ENCODE results near the gene KRT31.
"Not testable (repeated sequence)": the region's sequence is repeated elsewhere in the genome, so short reads cannot be mapped to it uniquely, and the experiment has no call there.

DNA sequence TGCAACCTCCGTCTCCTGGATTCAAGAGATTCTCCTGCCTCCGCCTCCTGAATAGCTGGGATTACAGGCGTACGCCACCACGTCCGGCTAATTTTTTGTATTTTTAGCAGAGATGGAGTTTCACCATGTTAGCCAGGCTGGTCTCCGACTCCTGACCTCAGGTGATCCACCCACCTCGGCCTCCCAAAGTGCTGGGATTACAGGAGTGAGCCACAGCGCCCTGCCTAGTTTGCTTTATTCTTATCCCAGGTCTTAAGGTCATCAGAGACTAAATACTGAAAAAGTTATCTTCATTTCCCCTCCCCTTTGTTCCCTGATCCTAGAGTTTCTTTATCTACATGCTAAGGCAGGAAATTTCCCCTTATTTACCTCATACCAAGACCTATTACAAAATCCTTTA, 33.0 kb upstream of the KRT31 start:
- TF ChIP-seq, protein P1, sequence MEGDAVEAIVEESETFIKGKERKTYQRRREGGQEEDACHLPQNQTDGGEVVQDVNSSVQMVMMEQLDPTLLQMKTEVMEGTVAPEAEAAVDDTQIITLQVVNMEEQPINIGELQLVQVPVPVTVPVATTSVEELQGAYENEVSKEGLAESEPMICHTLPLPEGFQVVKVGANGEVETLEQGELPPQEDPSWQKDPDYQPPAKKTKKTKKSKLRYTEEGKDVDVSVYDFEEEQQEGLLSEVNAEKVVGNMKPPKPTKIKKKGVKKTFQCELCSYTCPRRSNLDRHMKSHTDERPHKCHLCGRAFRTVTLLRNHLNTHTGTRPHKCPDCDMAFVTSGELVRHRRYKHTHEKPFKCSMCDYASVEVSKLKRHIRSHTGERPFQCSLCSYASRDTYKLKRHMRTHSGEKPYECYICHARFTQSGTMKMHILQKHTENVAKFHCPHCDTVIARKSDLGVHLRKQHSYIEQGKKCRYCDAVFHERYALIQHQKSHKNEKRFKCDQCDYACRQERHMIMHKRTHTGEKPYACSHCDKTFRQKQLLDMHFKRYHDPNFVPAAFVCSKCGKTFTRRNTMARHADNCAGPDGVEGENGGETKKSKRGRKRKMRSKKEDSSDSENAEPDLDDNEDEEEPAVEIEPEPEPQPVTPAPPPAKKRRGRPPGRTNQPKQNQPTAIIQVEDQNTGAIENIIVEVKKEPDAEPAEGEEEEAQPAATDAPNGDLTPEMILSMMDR (IDR thresholded peaks at IDR 0.05): not testable (repeated sequence)
- not testable (repeated sequence) for TF ChIP-seq POLR2A (IDR thresholded peaks at IDR 0.05)

All from body of pancreas (tissue), 4 donors.